Raji (cell line): ENCODE results near the gene C6.

Experiments used
- POLR2A ChIP-seq: IDR thresholded peaks from 2 replicates; pipeline ENCODE4 v1.6.1; 2011; ENCODE audit warnings: low read depth, low read length, control low read depth; ENCODE audit not compliant: insufficient read depth

C6 gene

GRCh38 chr5:41212935-41213334 is 397 bp downstream of the C6 start:
- TF ChIP-seq POLR2A: no peak

GRCh38 chr5:41211417-41211816 is 1.9 kb downstream of the C6 start:
- no peak for TF ChIP-seq POLR2A

GRCh38 chr5:41203033-41203432 is 10.3 kb downstream of the C6 start:
- TF ChIP-seq POLR2A: no peak

- TF ChIP-seq POLR2A: no peak
Measured at GRCh38 chr5:41201082-41201772, 12.1 kb downstream of the C6 start.

GRCh38 chr5:41200506-41200905 is 12.8 kb downstream of the C6 start:
- TF ChIP-seq POLR2A: no peak

GRCh38 chr5:41199660-41200059 is 13.7 kb downstream of the C6 start:
- no peak for TF ChIP-seq POLR2A

- TF ChIP-seq POLR2A: no peak
Measured at GRCh38 chr5:41196197-41196596, 17.1 kb downstream of the C6 start.

- TF ChIP-seq POLR2A: no peak
Measured at GRCh38 chr5:41195228-41195627, 18.1 kb downstream of the C6 start.

GRCh38 chr5:41194339-41194738 is 19.0 kb downstream of the C6 start:
- no peak for TF ChIP-seq POLR2A

- TF ChIP-seq POLR2A: no peak
Measured at GRCh38 chr5:41193456-41194205, 19.7 kb downstream of the C6 start.

- TF ChIP-seq POLR2A: no peak
Measured at GRCh38 chr5:41191249-41191648, 22.1 kb downstream of the C6 start.

GRCh38 chr5:41186143-41186542 is 27.2 kb downstream of the C6 start:
- TF ChIP-seq POLR2A: no peak

GRCh38 chr5:41182666-41183065 is 30.7 kb downstream of the C6 start:
- TF ChIP-seq POLR2A: no peak

- no peak for TF ChIP-seq POLR2A
Measured at GRCh38 chr5:41181691-41182564, 31.4 kb downstream of the C6 start.

GRCh38 chr5:41176952-41177351 is 36.4 kb downstream of the C6 start:
- TF ChIP-seq POLR2A: no peak

- TF ChIP-seq POLR2A: no peak
Measured at GRCh38 chr5:41172012-41172411, 41.3 kb downstream of the C6 start.
